HFFc6 (cell line): ENCODE measurements around the gene SLC10A7. TPM values are rescaled to one million over a fixed set of nuclear protein-coding genes. Genes with fewer than 3 reads are reported as not detected.

ENCODE experiments used
- DNase-seq: peaks from one replicate; pipeline ENCODE4 v3.0.0-alpha.2; 2018
- H3K27ac Mint-ChIP-seq: 2 replicates; pipeline ENCODE4 v1.8.0; 2020; ENCODE audit warnings: mild to moderate bottlenecking, mixed read lengths
- H3K27me3 Mint-ChIP-seq: 2 replicates; pipeline ENCODE4 v1.8.0; 2021; ENCODE audit warnings: mild to moderate bottlenecking, moderate library complexity, mixed read lengths; ENCODE audit not compliant: insufficient read depth
- H3K36me3 Mint-ChIP-seq: 2 replicates; pipeline ENCODE4 v1.8.0; 2021; ENCODE audit warnings: low read depth, mixed read lengths
- H3K4me1 Mint-ChIP-seq: 2 replicates; pipeline ENCODE4 v1.8.0; 2020; ENCODE audit warnings: low read depth, mixed read lengths
- H3K4me3 Mint-ChIP-seq: 2 replicates; pipeline ENCODE4 v1.8.0; 2020; ENCODE audit warnings: mild to moderate bottlenecking, moderate library complexity, mixed read lengths
- H3K9me3 Mint-ChIP-seq: 2 replicates; pipeline ENCODE4 v1.8.0; 2020; ENCODE audit warnings: mild to moderate bottlenecking, mixed read lengths
- CTCF ChIP-seq: fragments of 200-600 bp; sonication (generic); IDR thresholded peaks from 2 replicates; pipeline ENCODE4 v1.5.0; 2021; ENCODE audit warnings: antibody characterized with exemption, mild to moderate bottlenecking
- total RNA-seq, 6 experiments: library from RNA; stranded (reverse); fragmentation: NEBNext Ultra II Directional; extraction: Animal tissue kit (Norgen Biotek cat#: 25700); gene quantifications; 2 replicates in 1 of 6; 3 replicates in 5 of 6; pipeline ENCODE4 v1.2.3, GENCODE V29; 2021

Gene SLC10A7
- total RNA-seq, 6 experiments from 2014 or later: 8.8 to 13.2 (median 10.7) TPM

- Mint-ChIP-seq H3K9me3 (no peaks in the 10 kb centered on the region), H3K36me3 (peaks cover 13% of the 10 kb centered on the region), H3K27ac (no peak overlapping the region), H3K27me3 (no peaks in the 10 kb centered on the region), H3K4me3 (no peak overlapping the region), H3K4me1 (peaks cover 47% of the 10 kb centered on the region)
- no peak for TF ChIP-seq CTCF
- no peak for DNase-seq
Measured at GRCh38 chr4:146252969-146253611, 268.6 kb downstream of the SLC10A7 start.

GRCh38 chr4:146247356-146247755 lies 274.4 kb downstream of the SLC10A7 start:
- Mint-ChIP-seq H3K27me3 (peaks cover 2% of the 10 kb centered on the region; the same call in 1 of the 2 replicates), H3K27ac (no peak overlapping the region), H3K4me1 (peaks cover 39% of the 10 kb centered on the region), H3K9me3 (no peaks in the 10 kb centered on the region), H3K4me3 (no peak overlapping the region), H3K36me3 (peaks cover 4% of the 10 kb centered on the region)
- TF ChIP-seq CTCF: no peak
- no peak for DNase-seq

GRCh38 chr4:146246381-146246780 lies 275.4 kb downstream of the SLC10A7 start:
- Mint-ChIP-seq H3K9me3 (no peaks in the 10 kb centered on the region), H3K36me3 (peaks cover 4% of the 10 kb centered on the region; the same call in 1 of the 2 replicates), H3K4me1 (peaks cover 49% of the 10 kb centered on the region), H3K27ac (no peak overlapping the region), H3K27me3 (peaks cover 2% of the 10 kb centered on the region), H3K4me3 (no peak overlapping the region)
- no peak for TF ChIP-seq CTCF
- no peak for DNase-seq

GRCh38 chr4:146245850-146246249 lies 275.9 kb downstream of the SLC10A7 start:
- Mint-ChIP-seq H3K27ac (no peak overlapping the region; the same call in 1 of the 2 replicates), H3K36me3 (peaks cover 4% of the 10 kb centered on the region; the same call in 1 of the 2 replicates), H3K4me3 (no peak overlapping the region), H3K27me3 (peaks cover 2% of the 10 kb centered on the region), H3K9me3 (no peaks in the 10 kb centered on the region), H3K4me1 (peaks cover 54% of the 10 kb centered on the region)
- TF ChIP-seq CTCF: no peak
- DNase-seq: no peak

GRCh38 chr4:146245246-146245645 lies 276.5 kb downstream of the SLC10A7 start:
- peak overlapping the region; percentile 37; the same call in 1 of the 2 replicates for H3K27ac Mint-ChIP-seq
- no peak overlapping the region for H3K4me3 Mint-ChIP-seq
- peaks cover 2% of the 10 kb centered on the region for H3K27me3 Mint-ChIP-seq
- TF ChIP-seq CTCF: no peak
- peaks cover 4% of the 10 kb centered on the region; the same call in 1 of the 2 replicates for H3K36me3 Mint-ChIP-seq
- H3K4me1 Mint-ChIP-seq: peaks cover 60% of the 10 kb centered on the region
- DNase-seq: no peak
- no peaks in the 10 kb centered on the region for H3K9me3 Mint-ChIP-seq
